GM19035 (cell line): ENCODE data around the gene NFATC3.

Experiments
- ATAC-seq: cut with Tn5 transposase; IDR thresholded peaks from one replicate; pipeline ENCODE4 v1.9.1; 2021; ENCODE audit not compliant: unreplicated experiment

The NFATC3 gene

GRCh38 chr16:68244903-68245853 lies 160.0 kb downstream of the NFATC3 start, which contains the start of gene PLA2G15:
Gene PLA2G15, plus strand, starts transcription at chr16:68245373. Its CDS starts 54 bp downstream, at chr16:68245427.
- peak; percentile 90 for ATAC-seq

- no peak for ATAC-seq
Measured at GRCh38 chr16:68246121-68246520, 161.0 kb downstream of the NFATC3 start.

GRCh38 chr16:68246666-68247065 lies 161.5 kb downstream of the NFATC3 start:
- ATAC-seq, result no peak

- no peak for ATAC-seq
Measured at GRCh38 chr16:68247400-68247799, 162.2 kb downstream of the NFATC3 start.

GRCh38 chr16:68247932-68248331 lies 162.8 kb downstream of the NFATC3 start:
- ATAC-seq, result no peak

- no peak for ATAC-seq
Measured at GRCh38 chr16:68249371-68249770, 164.2 kb downstream of the NFATC3 start.

- no peak for ATAC-seq
Measured at GRCh38 chr16:68250951-68251350, 165.8 kb downstream of the NFATC3 start.

GRCh38 chr16:68251832-68252231 lies 166.7 kb downstream of the NFATC3 start:
- ATAC-seq, result no peak

GRCh38 chr16:68252383-68252782 lies 167.2 kb downstream of the NFATC3 start:
- ATAC-seq, result no peak

GRCh38 chr16:68253721-68254120 lies 168.6 kb downstream of the NFATC3 start:
- ATAC-seq, result no peak

GRCh38 chr16:68255712-68256111 lies 170.5 kb downstream of the NFATC3 start:
- no peak for ATAC-seq

GRCh38 chr16:68257251-68257905 lies 172.2 kb downstream of the NFATC3 start:
- ATAC-seq, result no peak

GRCh38 chr16:68257906-68258800 lies 173.0 kb downstream of the NFATC3 start:
- no peak for ATAC-seq

- ATAC-seq, result no peak
Measured at GRCh38 chr16:68259007-68259825, 174.0 kb downstream of the NFATC3 start.

- no peak for ATAC-seq
Measured at GRCh38 chr16:68263559-68264127, 178.5 kb downstream of the NFATC3 start.

- peak; percentile 67 for ATAC-seq
Measured at GRCh38 chr16:68264128-68265077, 179.2 kb downstream of the NFATC3 start, which contains the start of gene SLC7A6. Gene SLC7A6, plus strand, starts transcription at chr16:68264526. Its CDS starts 10,201 bp downstream, at chr16:68274727.

GRCh38 chr16:68265078-68265920 lies 180.1 kb downstream of the NFATC3 start:
- ATAC-seq, result peak; percentile 9
